ENCODE data around the gene PRUNE1. TPM values are rescaled to one million over a fixed set of nuclear protein-coding genes. Genes with fewer than 3 reads are reported as not detected.

Gene PRUNE1
- total RNA-seq, 1 experiment from 2014 or later = 24.5 TPM

- no peak for TF ChIP-seq CREM (CRISPR knock-in tag; IDR thresholded peaks at IDR 0.05)
- no peak for TF ChIP-seq NR3C1 (CRISPR knock-in tag; conservative IDR thresholded peaks at IDR 0.05; ENCODE audit: low read depth)
- TF ChIP-seq PRDM15 (CRISPR knock-in tag; IDR thresholded peaks at IDR 0.05) = 0 out of 2 replicates have a peak, but pooled peaks have one; percentile 3
- TF ChIP-seq NFATC4 (CRISPR knock-in tag; IDR thresholded peaks at IDR 0.05) = no peak
- TF ChIP-seq MAX (CRISPR knock-in tag; IDR thresholded peaks at IDR 0.05) = peak; percentile 36; the same call in 1 of the 2 replicates
- TF ChIP-seq STAT6 (CRISPR knock-in tag; conservative IDR thresholded peaks at IDR 0.05; ENCODE audit: low read depth) = no peak
Observed at GRCh38 chr1:150973836-150974579, 34.2 kb upstream of the PRUNE1 start (continued).

- peak within 1 kb of the TSS; percentile 76 for H3K4me3 Mint-ChIP-seq
- peaks cover 67% of the 10 kb centered on the region for H3K4me1 Mint-ChIP-seq
- peak within 1 kb of the TSS; percentile 92 for H3K27ac Mint-ChIP-seq
- no peak for TF ChIP-seq ERG (CRISPR knock-in tag; IDR thresholded peaks at IDR 0.05)
- peak; percentile 64 for TF ChIP-seq HMGXB4 (CRISPR knock-in tag; IDR thresholded peaks at IDR 0.05)
- TF ChIP-seq FOXP4 (CRISPR knock-in tag; IDR thresholded peaks at IDR 0.05) = peak; percentile 15; the same call in 1 of the 2 replicates
- TF ChIP-seq PREB (CRISPR knock-in tag; IDR thresholded peaks at IDR 0.05; ENCODE audit: borderline replicate concordance) = no peak
- TF ChIP-seq STAT6 (CRISPR knock-in tag; conservative IDR thresholded peaks at IDR 0.05; ENCODE audit: low read depth) = no peak
- no peak for TF ChIP-seq ZNF423 (CRISPR knock-in tag; IDR thresholded peaks at IDR 0.05)
- TF ChIP-seq SP1 (CRISPR knock-in tag; conservative IDR thresholded peaks at IDR 0.05) = 0 out of 2 replicates have a peak, but pooled peaks have one; percentile 28
- ChIA-PET CTCF (interaction anchor here (0.7 to 4.0 kb wide), 3 partner anchors 20 to 117 kb away, joined by 3 to 33 read pairs (median 26); partner anchors contain the start of gene MINDY1), POLR2A (interaction anchor here (1.1 to 1.3 kb wide), 2 partner anchors 32 to 346 kb away, joined by 3 to 4 read pairs; partner anchors contain the start of genes ENSA and MINDY1)
- peak; percentile 31 for ATAC-seq
- peak; percentile 68 for DNase-seq (ENCODE audit: low spot score)
- no peaks in the 10 kb centered on the region for H3K9me3 Mint-ChIP-seq
- H3K27me3 Mint-ChIP-seq (ENCODE audit: low read depth) = peaks cover 3% of the 10 kb centered on the region; the same call in 1 of the 2 replicates
- H3K36me3 Mint-ChIP-seq = no peaks in the 10 kb centered on the region
Observed at GRCh38 chr1:150974580-150975478, 33.4 kb upstream of the PRUNE1 start, which contains the start of gene CERS2. Gene CERS2 (minus strand): TSS chr1:150974835. CDS start chr1:150969090, 5,745 bp downstream.
